Ishikawa (cell line): ENCODE data around the gene SLF1.

Experiments
- RAD21 ChIP-seq: IDR thresholded peaks from 2 replicates; pipeline ENCODE4 v1.6.1; 2012; ENCODE audit warnings: low read depth
- REST ChIP-seq: IDR thresholded peaks from 2 replicates; pipeline ENCODE4 v1.6.1; 2012; ENCODE audit warnings: low read depth, mild to moderate bottlenecking
- YY1 ChIP-seq: IDR thresholded peaks from 2 replicates; pipeline ENCODE4 v1.6.1; 2012; ENCODE audit warnings: low read depth

- TF ChIP-seq RAD21 (no peak), REST (no peak), YY1 (no peak)
These were observed 74.1 kb downstream of the SLF1 start for GRCh38 chr5:94692581-94692980.
